SK-N-SH treated with all-trans-retinoic acid at 6 μM for 48 hours (cell line): ENCODE results near the gene KCNMB3.

Experiments used
- SNAI2 ChIP-seq: fragments of 250-450 bp; sonication (Bioruptor Pico); IDR thresholded peaks from 2 replicates; pipeline ENCODE4 v1.5.0; 2020; ENCODE audit warnings: mild to moderate bottlenecking, moderate library complexity
- TOX ChIP-seq: fragments of 250-450 bp; sonication (Bioruptor Pico); IDR thresholded peaks from 2 replicates; pipeline ENCODE4 v1.8.0; 2021; ENCODE audit warnings: mild to moderate bottlenecking, moderate library complexity, borderline replicate concordance
- TSHZ2 ChIP-seq: fragments of 250-450 bp; sonication (Bioruptor Pico); IDR thresholded peaks from 2 replicates; pipeline ENCODE4 v1.5.0; 2020; ENCODE audit warnings: mild to moderate bottlenecking, moderate library complexity
- ZFP3 ChIP-seq: fragments of 250-450 bp; sonication (Bioruptor Pico); IDR thresholded peaks from 2 replicates; pipeline ENCODE4 v1.5.0; 2020; ENCODE audit warnings: mild to moderate bottlenecking, moderate library complexity

GRCh38 chr3:179269152-179269707 is 18.3 kb upstream of the KCNMB3 start:
- TF ChIP-seq TSHZ2 (CRISPR knock-in tag): no peak
- no peak for TF ChIP-seq SNAI2 (CRISPR knock-in tag)
- no peak for TF ChIP-seq ZFP3
- TF ChIP-seq TOX (CRISPR knock-in tag): no peak
